Vagina (tissue), 2 donors: ENCODE data around the gene HIVEP2. TPM values are rescaled to one million over a fixed set of nuclear protein-coding genes. Genes with fewer than 3 reads are reported as not detected.

Experiments
- DNase-seq, 2 donors: peaks; one replicate each; pipeline ENCODE4 v3.0.0-alpha.2; 2017; ENCODE audit errors: extremely low spot score in 2 of 2
- H3K27ac ChIP-seq: fragments of 200-600 bp; sonication (generic); one replicate; pipeline ENCODE4 v1.5.1; 2019
- H3K27me3 ChIP-seq: fragments of 200-600 bp; sonication (generic); one replicate; pipeline ENCODE4 v1.5.1; 2019
- H3K36me3 ChIP-seq, 2 donors: fragments of 200-600 bp; sonication (generic); one replicate each; pipeline ENCODE4 v1.5.1; 2017 to 2019
- H3K4me1 ChIP-seq: fragments of 200-600 bp; sonication (generic); one replicate; pipeline ENCODE4 v1.5.1; 2019
- H3K4me3 ChIP-seq, 2 donors: fragments of 200-600 bp; sonication (generic); 1 replicate in 1 of 2; 2 replicates in 1 of 2; pipeline ENCODE4 v1.5.1; 2016 to 2019
- H3K9me3 ChIP-seq: fragments of 200-600 bp; sonication (generic); one replicate; pipeline ENCODE4 v1.5.1; 2019
- POLR2A ChIP-seq, 2 donors: fragments of 450-650 bp; IDR thresholded peaks; one replicate each; pipeline ENCODE4 v1.6.1; 2017; ENCODE audit warnings: antibody characterized with exemption in 2 of 2, mild to moderate bottlenecking in 2 of 2, moderate library complexity in 2 of 2
- POLR2AphosphoS5 ChIP-seq, 2 donors: sonication (generic); formaldehyde crosslinking; IDR thresholded peaks; one replicate each; pipeline ENCODE4 v1.9.0; 2017; ENCODE audit warnings: antibody characterized with exemption in 2 of 2, mild to moderate bottlenecking in 2 of 2, low read depth in 1 of 2; ENCODE audit not compliant: insufficient read depth in 1 of 2
- intact Hi-C: fragments of 100-400 bp; cut with DNase I; formaldehyde crosslinking; loops from one replicate; pipeline ENCODE4 v1.15.1; 2023
- total RNA-seq: library from RNA; depleted of rRNA; stranded (reverse); fragments of >200 nt; gene quantifications from one replicate; pipeline ENCODE4 v1.2.3, GENCODE V29; 2016
- TF ChIP-seq, protein P1 (sequence below), 3 experiments: fragments of 450-650 bp in 2 of 3; fragments of 200-600 bp in 1 of 3; sonication (generic) in 1 of 3; IDR thresholded peaks; one replicate each; pipeline ENCODE4 v1.5.1; 2017 to 2019; ENCODE audit warnings: antibody characterized with exemption in 3 of 3, mild to moderate bottlenecking in 2 of 3, moderate library complexity in 2 of 3

HIVEP2 gene
- total RNA-seq, 1 donor from 2014 or later, result 24.6 TPM

- intact Hi-C loops, result loop anchor here (10.0 kb wide), 1 partner anchor 215 kb away; no protein-coding TSS in a partner anchor
- H3K4me1 ChIP-seq, result no peaks in the 10 kb centered on the region
- DNase-seq, result no peak
- TF ChIP-seq, protein P1, sequence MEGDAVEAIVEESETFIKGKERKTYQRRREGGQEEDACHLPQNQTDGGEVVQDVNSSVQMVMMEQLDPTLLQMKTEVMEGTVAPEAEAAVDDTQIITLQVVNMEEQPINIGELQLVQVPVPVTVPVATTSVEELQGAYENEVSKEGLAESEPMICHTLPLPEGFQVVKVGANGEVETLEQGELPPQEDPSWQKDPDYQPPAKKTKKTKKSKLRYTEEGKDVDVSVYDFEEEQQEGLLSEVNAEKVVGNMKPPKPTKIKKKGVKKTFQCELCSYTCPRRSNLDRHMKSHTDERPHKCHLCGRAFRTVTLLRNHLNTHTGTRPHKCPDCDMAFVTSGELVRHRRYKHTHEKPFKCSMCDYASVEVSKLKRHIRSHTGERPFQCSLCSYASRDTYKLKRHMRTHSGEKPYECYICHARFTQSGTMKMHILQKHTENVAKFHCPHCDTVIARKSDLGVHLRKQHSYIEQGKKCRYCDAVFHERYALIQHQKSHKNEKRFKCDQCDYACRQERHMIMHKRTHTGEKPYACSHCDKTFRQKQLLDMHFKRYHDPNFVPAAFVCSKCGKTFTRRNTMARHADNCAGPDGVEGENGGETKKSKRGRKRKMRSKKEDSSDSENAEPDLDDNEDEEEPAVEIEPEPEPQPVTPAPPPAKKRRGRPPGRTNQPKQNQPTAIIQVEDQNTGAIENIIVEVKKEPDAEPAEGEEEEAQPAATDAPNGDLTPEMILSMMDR (IDR thresholded peaks at IDR 0.05), result no peak
- no peak for TF ChIP-seq POLR2A (IDR thresholded peaks at IDR 0.05)
- no peak for TF ChIP-seq POLR2AphosphoS5 (IDR thresholded peaks at IDR 0.05; ENCODE audit: insufficient read depth in 1 of 2, low read depth in 1 of 2)
- no peaks in the 10 kb centered on the region for H3K27me3 ChIP-seq
- H3K4me3 ChIP-seq, result no peak overlapping the region
- H3K27ac ChIP-seq, result no peak overlapping the region
- no peaks in the 10 kb centered on the region for H3K9me3 ChIP-seq
- H3K36me3 ChIP-seq, result no peaks in the 10 kb centered on the region
These were observed 15.1 kb upstream of the HIVEP2 start for GRCh38 chr6:142960098-142960497.

- H3K4me1 ChIP-seq, result no peaks in the 10 kb centered on the region
- TF ChIP-seq POLR2AphosphoS5 (IDR thresholded peaks at IDR 0.05; ENCODE audit: insufficient read depth in 1 of 2, low read depth in 1 of 2), result no peak
- TF ChIP-seq, protein P1 (IDR thresholded peaks at IDR 0.05), result no peak
- TF ChIP-seq POLR2A (IDR thresholded peaks at IDR 0.05), result no peak
- no peaks in the 10 kb centered on the region for H3K36me3 ChIP-seq
- intact Hi-C loops, result loop anchor here (10.0 kb wide), 1 partner anchor 286 kb away; no protein-coding TSS in a partner anchor
- no peak overlapping the region for H3K4me3 ChIP-seq
- no peak for DNase-seq
- H3K27me3 ChIP-seq, result no peaks in the 10 kb centered on the region
- no peaks in the 10 kb centered on the region for H3K9me3 ChIP-seq
- H3K27ac ChIP-seq, result no peak overlapping the region
These were observed 13.4 kb upstream of the HIVEP2 start for GRCh38 chr6:142958343-142958742.

- no peaks in the 10 kb centered on the region for H3K36me3 ChIP-seq
- H3K27ac ChIP-seq, result no peak overlapping the region
- DNase-seq, result no peak
- TF ChIP-seq, protein P1 (IDR thresholded peaks at IDR 0.05), result no peak
- TF ChIP-seq POLR2A (IDR thresholded peaks at IDR 0.05) (no peak), POLR2AphosphoS5 (IDR thresholded peaks at IDR 0.05; ENCODE audit: insufficient read depth in 1 of 2, low read depth in 1 of 2) (no peak)
- intact Hi-C loops, result loop anchor here (10.0 kb wide), 1 partner anchor 288 kb away; no protein-coding TSS in a partner anchor
- no peaks in the 10 kb centered on the region for H3K4me1 ChIP-seq
- no peaks in the 10 kb centered on the region for H3K27me3 ChIP-seq
- H3K4me3 ChIP-seq, result no peak overlapping the region
- H3K9me3 ChIP-seq, result no peaks in the 10 kb centered on the region
These were observed 11.8 kb upstream of the HIVEP2 start for GRCh38 chr6:142956726-142957125.

DNA sequence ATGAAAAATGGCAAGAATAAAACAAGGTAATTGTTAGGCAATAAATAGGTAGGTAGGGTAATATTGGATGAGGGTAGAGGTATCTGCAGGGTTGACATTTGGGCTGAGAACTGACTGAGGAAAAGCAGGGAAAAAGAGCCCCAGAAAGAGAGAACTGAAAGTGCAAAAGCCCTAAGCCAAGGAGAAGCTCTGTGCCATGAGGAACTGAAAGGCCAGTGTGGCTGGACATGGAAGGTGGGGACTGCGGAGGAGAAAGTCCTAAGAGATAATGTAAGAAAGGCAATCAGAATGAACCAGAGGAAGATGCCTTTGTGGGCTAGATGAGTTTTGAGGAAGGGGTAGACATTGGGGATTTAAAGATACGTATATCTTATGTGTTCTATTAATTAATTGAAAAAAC, 9.9 kb upstream of the HIVEP2 start:
- Histone ChIP-seq H3K4me1 (no peaks in the 10 kb centered on the region), H3K9me3 (no peaks in the 10 kb centered on the region), H3K36me3 (no peaks in the 10 kb centered on the region), H3K4me3 (no peak overlapping the region), H3K27me3 (no peaks in the 10 kb centered on the region), H3K27ac (no peak overlapping the region)
- no peak for DNase-seq
- intact Hi-C loops, result loop anchor here (10.0 kb wide), 1 partner anchor 290 kb away; no protein-coding TSS in a partner anchor
- TF ChIP-seq POLR2AphosphoS5 (IDR thresholded peaks at IDR 0.05; ENCODE audit: insufficient read depth in 1 of 2, low read depth in 1 of 2), result no peak
- no peak for TF ChIP-seq POLR2A (IDR thresholded peaks at IDR 0.05)
- TF ChIP-seq, protein P1 (IDR thresholded peaks at IDR 0.05), result no peak

GRCh38 chr6:142953373-142954273, 8.6 kb upstream of the HIVEP2 start:
- H3K36me3 ChIP-seq, result no peaks in the 10 kb centered on the region
- H3K27ac ChIP-seq, result no peak overlapping the region
- intact Hi-C loops, result loop anchor here (10.0 kb wide), 1 partner anchor 291 kb away; no protein-coding TSS in a partner anchor
- no peaks in the 10 kb centered on the region for H3K27me3 ChIP-seq
- no peak overlapping the region for H3K4me3 ChIP-seq
- H3K4me1 ChIP-seq, result no peaks in the 10 kb centered on the region
- TF ChIP-seq, protein P1 (IDR thresholded peaks at IDR 0.05), result no peak
- TF ChIP-seq POLR2A (IDR thresholded peaks at IDR 0.05), result no peak
- TF ChIP-seq POLR2AphosphoS5 (IDR thresholded peaks at IDR 0.05; ENCODE audit: insufficient read depth in 1 of 2, low read depth in 1 of 2), result no peak
- no peaks in the 10 kb centered on the region for H3K9me3 ChIP-seq
- no peak for DNase-seq
